A673 (cell line): Measurements from ENCODE around the gene NECTIN4.

ENCODE experiments used
- EZH2 ChIP-seq: fragments of 200-600 bp; sonication (generic); IDR thresholded peaks from 2 replicates; pipeline ENCODE4 v1.6.1; 2017; ENCODE audit warnings: borderline replicate concordance, low read depth, mild to moderate bottlenecking, mixed read lengths, antibody characterized with exemption, low read length; ENCODE audit not compliant: poor library complexity, severe bottlenecking
- TF ChIP-seq, protein P1 (sequence below): fragments of 300-800, 200-600 bp; sonication (generic); conservative IDR thresholded peaks from 2 replicates; pipeline ENCODE4 v1.5.1; 2017; ENCODE audit warnings: low read depth, mild to moderate bottlenecking, antibody characterized with exemption, low read length, moderate library complexity, mixed read lengths

GRCh38 chr1:161106431-161106830, 17.1 kb upstream of the NECTIN4 start:
- TF ChIP-seq, protein P1, sequence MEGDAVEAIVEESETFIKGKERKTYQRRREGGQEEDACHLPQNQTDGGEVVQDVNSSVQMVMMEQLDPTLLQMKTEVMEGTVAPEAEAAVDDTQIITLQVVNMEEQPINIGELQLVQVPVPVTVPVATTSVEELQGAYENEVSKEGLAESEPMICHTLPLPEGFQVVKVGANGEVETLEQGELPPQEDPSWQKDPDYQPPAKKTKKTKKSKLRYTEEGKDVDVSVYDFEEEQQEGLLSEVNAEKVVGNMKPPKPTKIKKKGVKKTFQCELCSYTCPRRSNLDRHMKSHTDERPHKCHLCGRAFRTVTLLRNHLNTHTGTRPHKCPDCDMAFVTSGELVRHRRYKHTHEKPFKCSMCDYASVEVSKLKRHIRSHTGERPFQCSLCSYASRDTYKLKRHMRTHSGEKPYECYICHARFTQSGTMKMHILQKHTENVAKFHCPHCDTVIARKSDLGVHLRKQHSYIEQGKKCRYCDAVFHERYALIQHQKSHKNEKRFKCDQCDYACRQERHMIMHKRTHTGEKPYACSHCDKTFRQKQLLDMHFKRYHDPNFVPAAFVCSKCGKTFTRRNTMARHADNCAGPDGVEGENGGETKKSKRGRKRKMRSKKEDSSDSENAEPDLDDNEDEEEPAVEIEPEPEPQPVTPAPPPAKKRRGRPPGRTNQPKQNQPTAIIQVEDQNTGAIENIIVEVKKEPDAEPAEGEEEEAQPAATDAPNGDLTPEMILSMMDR: no peak
- TF ChIP-seq EZH2: no peak
